ENCODE measurements around the gene RBM11.
"Not testable (repeated sequence)": the region's sequence is repeated elsewhere in the genome, so short reads cannot be mapped to it uniquely, and the experiment has no call there.

RBM11 gene

DNA sequence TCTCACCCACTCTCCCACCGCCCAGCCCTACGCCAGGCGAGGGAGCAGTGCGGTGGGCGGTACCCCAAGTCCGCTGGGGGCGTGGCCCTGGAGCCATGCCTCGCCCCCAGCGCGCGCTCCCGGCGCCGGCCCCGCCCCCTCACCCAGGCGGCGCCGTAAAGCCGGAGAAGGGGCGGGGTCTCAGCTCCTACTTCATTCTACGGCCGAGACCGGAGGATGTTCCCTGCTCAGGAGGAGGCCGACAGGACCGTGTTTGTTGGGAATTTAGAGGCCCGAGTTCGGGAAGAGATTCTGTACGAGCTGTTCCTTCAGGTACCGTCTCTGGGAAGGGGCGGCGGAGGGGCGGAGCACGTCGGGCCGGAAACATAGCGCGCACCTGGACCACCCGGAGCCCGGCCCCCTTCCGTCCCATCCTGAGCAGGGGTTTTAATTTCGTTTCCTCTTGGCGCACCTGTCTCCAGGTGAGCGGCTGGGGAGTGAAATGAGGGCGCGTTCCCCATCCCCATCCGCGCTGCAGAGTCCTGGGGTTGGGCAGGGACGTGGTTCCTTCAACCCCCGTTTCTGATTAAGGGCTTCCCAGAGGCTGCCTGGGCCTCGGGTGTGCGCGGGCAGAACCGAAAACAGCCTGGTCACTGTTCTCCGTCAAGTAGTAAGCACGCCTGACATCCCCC is at the start of gene RBM11:
TSS of gene RBM11 (plus strand) at position 187 of the 671 bp plus-strand sequence. CDS start at position 217, 30 bp downstream.
- peak within 1 kb of the TSS in 2 of 21 experiments; percentile 39 to 44 for H3K27ac ChIP-seq

GRCh38 chr21:14166463-14167223 is 49.3 kb upstream of the RBM11 start:
- H3K4me3 ChIP-seq, result not testable (repeated sequence)

More for the DNA sequence above, at the start of gene RBM11:
- H3K4me3 ChIP-seq, result peak within 1 kb of the TSS; percentile 36 to 68 (median 48)

GRCh38 chr21:14206222-14206621 is 9.7 kb upstream of the RBM11 start:
- Histone ChIP-seq H3K27ac (no peak overlapping the region), H3K4me3 (no peak overlapping the region)

More at GRCh38 chr21:14166463-14167223, 49.3 kb upstream of the RBM11 start:
- H3K27ac ChIP-seq, result not testable (repeated sequence)

DNA sequence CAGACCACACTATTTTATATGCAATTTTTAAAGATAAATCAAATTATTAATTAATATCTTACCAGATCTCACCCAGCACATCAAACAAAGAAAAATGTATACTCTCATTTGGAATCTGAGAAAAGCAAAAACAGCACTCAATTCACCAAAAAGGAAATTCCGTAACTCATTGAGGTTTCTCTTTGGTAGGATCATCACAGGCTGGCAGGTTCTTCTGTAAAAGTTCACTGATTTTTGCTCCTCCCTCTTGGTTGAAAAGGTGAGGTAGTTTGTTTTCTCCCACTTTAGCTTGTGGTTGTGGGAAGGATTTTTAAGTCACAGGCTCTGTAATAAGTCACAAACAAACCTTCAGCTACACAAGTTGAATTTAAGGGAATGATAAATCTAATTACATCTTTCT is 5.2 kb upstream of the RBM11 start, which contains the start of gene LIPI:
TSS of gene LIPI (minus strand) at position 218 of the 400 bp plus-strand sequence. CDS start at position 108, 110 bp downstream.
- H3K4me3 ChIP-seq, result no peak within 1 kb of the TSS
- no peak within 1 kb of the TSS for H3K27ac ChIP-seq

- no peak overlapping the region for H3K27ac ChIP-seq
- H3K4me3 ChIP-seq, result no peak overlapping the region
Measured at GRCh38 chr21:14213164-14213563, 2.8 kb upstream of the RBM11 start.

DNA sequence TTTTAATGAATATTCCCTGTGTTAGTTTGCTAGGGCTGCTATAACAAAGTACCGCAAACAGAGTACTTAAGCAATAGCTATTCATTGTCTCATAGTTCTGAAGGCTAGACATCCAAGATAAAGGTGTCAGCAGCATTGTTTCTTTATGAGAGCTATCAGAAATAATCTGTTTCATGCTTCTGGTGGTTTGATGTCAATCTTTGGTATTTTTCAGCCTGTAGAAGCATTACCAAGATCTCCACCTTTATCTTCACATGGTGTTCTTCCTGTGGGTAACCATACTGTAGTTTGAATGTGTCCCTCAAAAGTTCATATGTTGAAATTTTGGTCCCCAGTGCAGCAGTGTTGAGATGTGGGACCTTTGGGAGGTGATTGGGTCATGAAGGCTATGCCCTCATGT is 7.4 kb downstream of the RBM11 start:
- Histone ChIP-seq H3K27ac (no peak overlapping the region), H3K4me3 (no peak overlapping the region)

DNA sequence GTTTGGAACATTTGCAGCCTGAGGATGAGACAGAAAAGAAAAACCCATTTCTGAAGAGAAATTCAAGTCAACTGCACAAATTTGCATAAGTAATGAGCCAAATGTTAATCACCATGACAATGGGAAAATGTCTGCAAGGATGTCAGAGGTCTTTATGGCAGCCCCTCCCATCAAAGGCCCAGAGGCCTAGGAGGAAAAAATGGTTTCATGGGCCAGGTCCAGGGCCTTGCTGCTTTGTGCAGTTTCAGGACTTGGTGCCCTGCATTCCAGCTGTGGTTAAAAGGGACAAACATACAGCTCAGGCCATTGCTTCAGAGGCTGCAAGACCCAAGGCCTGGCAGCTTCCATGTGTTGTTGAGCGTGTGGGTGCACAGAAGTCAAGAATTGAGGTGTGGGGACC is 13.4 kb downstream of the RBM11 start:
- Histone ChIP-seq H3K27ac (no peak overlapping the region), H3K4me3 (no peak overlapping the region)

GRCh38 chr21:14235101-14235500 is 19.1 kb downstream of the RBM11 start:
- H3K27ac ChIP-seq, result no peak overlapping the region
- H3K4me3 ChIP-seq, result no peak overlapping the region

- no peak overlapping the region for H3K27ac ChIP-seq
- H3K4me3 ChIP-seq, result no peak overlapping the region
Measured at GRCh38 chr21:14236180-14236579, 20.2 kb downstream of the RBM11 start.

DNA sequence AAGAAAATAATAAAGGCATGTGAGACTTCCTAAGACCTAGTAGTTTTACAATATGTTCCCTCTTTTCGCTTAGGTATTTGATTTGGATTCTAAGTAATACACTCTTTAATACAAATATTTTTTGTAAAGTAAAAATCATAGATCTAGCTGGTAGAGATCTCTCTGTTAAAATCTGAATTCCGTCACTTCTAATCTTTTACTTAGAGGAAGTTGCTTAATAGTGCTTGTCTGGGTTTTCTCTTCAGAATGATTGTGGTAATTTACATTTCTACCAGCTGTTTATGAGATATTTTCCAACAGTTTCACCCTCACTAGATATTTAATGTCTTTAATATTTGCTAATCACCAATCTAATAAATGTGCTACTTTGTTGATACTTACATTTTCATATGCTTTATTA is 23.3 kb downstream of the RBM11 start:
- H3K4me3 ChIP-seq, result no peak overlapping the region
- no peak overlapping the region for H3K27ac ChIP-seq

- H3K4me3 ChIP-seq, result no peak overlapping the region
- H3K27ac ChIP-seq, result no peak overlapping the region
Measured at GRCh38 chr21:14241297-14241696, 25.3 kb downstream of the RBM11 start.

- no peak overlapping the region for H3K27ac ChIP-seq
- H3K4me3 ChIP-seq, result no peak overlapping the region
Measured at GRCh38 chr21:14243461-14243860, 27.5 kb downstream of the RBM11 start.

DNA sequence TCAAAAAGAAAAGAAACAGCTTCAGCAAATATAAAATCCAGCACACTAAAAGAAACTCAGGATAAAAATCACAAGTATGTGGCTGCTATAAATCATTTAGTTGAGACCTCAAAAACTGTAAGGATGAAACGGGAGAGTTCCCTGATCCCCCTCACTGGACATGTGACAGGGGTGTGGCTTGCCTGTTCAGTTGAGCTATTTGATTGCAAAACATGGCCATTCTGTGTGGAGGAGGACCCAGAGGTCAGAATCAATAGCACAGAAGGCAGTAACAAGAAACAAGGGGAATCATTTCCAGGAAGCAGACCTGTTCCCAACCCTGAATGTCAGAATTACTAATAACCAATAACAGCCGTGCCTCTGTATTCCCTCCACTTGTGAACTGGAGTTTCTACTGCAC is 27.9 kb downstream of the RBM11 start:
- Histone ChIP-seq H3K27ac (no peak overlapping the region), H3K4me3 (no peak overlapping the region)

- Histone ChIP-seq H3K4me3 (no peak overlapping the region), H3K27ac (no peak overlapping the region)
Measured at GRCh38 chr21:14244911-14245310, 29.0 kb downstream of the RBM11 start.

DNA sequence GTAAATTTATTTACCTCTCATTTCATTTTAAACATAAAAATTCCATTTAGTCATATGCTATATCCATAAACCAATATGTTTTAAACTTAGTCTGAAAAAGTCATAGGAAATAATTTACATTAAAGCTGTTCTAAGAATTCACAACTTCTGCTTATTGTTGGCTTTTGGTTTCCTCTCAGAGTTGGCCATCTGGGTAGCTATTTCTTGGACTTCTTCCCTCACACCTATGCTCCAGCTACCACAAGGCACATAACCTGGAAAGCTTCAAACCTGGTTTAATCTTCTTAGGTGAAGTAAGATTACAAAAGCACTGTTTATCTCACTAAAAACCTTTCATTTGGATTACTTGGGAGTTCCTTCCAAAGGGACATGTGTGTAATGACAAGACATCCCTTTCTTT is 29.8 kb downstream of the RBM11 start:
- no peak overlapping the region for H3K27ac ChIP-seq
- H3K4me3 ChIP-seq, result no peak overlapping the region

DNA sequence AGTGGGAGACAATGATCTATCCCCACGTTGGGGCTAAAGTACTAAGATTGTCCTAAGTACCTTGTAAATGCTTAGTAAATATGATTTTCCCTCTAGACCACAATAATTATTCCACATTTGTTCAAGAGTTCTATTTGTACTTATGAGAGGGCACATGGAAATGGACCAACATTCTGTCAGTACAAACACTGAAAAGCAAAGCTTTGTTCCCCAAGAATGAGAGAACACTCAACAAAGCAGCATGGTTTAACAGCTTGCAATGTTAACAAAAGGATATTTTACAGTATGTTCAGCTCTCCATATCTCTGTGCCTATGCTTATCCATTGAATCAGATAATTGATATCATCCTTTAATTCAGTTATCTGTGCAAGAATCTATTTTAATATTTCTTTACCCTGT is 35.4 kb downstream of the RBM11 start:
- no peak overlapping the region for H3K4me3 ChIP-seq
- H3K27ac ChIP-seq, result no peak overlapping the region

DNA sequence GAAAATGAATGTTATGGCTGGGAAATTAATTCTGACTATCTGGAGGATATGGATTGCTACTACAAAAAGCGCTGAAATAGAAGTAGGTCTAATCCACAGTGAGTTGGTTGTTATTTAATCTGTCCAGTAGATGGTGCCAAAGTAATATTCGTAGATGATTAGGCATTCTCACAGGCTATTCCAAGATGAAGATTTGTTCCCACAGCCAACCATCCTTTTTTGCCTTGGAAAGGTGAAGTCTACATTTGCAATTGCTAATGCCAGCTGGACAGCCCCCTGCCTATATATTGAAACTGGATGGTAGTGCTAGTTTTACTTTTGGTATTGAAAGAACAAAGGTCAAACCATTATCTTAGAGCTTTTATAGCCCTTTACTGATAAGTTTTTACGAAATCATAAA is 43.8 kb downstream of the RBM11 start:
- H3K4me3 ChIP-seq, result no peak overlapping the region
- no peak overlapping the region for H3K27ac ChIP-seq

DNA sequence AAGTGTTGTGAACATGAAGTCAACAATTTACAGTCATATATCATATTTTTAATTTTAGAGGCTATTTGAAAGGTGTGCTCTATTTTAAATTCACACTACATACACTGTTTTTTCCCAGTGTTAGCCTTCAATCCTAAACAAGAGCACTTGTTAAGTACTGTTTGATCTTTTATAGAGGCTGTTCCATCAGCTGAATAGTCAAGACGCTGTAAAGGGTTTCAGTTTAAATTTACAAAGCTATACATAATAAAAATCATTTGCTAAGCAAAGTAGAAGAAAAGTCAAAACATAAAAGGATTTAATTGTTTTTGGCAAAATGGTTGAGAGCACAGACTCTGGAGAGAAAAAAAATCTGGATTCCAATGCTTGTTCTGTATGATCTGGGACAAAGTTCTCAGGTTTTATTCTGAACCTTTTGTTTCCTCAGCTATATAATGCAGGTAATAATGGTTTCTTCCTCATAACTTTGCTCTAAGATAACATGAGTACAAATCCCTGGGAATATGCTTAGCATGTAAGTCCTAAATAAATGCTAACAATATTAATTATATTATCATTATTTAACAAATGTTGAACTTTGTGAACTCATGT is 44.3 kb downstream of the RBM11 start:
- Histone ChIP-seq H3K4me3 (no peak overlapping the region), H3K27ac (no peak overlapping the region)

DNA sequence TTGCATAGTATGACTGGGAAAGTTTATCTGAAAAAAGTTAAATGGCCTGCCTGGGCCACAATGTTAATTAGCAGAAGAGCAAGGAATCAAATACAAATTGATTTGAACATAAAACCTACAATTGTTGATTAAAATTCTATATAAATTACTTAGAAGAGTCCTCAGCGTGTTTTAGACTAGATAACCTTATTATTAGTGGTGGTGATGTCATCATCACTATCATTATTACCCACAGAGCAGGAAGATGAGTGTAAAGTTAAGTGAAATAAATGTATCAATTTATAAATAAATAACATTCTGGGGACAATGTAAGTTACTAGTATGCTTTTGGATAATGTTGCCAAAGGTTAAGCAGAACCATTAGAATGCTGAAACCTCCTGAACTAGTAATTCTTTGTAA is 46.1 kb downstream of the RBM11 start:
- H3K27ac ChIP-seq, result no peak overlapping the region
- H3K4me3 ChIP-seq, result no peak overlapping the region

GRCh38 chr21:14263879-14264278 is 47.9 kb downstream of the RBM11 start:
- no peak overlapping the region for H3K27ac ChIP-seq
- H3K4me3 ChIP-seq, result no peak overlapping the region

DNA sequence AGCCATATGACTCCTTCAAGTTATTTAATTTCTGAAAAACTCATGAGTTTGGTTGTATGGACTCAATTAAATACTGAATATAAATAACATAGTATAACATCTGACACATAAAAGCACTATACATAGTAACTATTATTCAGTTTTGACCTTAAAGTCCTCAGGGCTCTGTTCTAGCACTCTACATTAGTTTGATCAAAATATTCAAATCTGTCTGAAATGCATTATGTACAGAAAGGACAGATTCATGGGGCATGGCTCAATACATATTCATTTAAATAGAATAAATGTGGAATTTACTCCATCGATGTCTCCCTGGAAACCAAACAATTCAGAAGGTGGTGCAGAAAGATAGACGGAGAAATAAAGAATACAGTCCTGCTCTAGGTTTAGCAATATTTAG is 49.1 kb downstream of the RBM11 start:
- H3K4me3 ChIP-seq, result no peak overlapping the region

More for the DNA sequence above, 49.1 kb downstream of the RBM11 start:
- no peak overlapping the region for H3K27ac ChIP-seq

Measured in skin epidermis (tissue), 12 donors.